ENCODE results near the gene CCDC40. TPM values are rescaled to one million over a fixed set of nuclear protein-coding genes. Genes with fewer than 3 reads are reported as not detected.

CCDC40 gene
- total RNA-seq, 2 donors from 2014 or later, result 11.8 to 19.7 TPM

- no peaks in the 10 kb centered on the region for H3K9me3 ChIP-seq
- 70% methylated on average over 10 of the region's 10 CpGs for WGBS
- H3K27me3 ChIP-seq (replicated peaks; ENCODE audit: insufficient read depth), result no peaks in the 10 kb centered on the region
- TF ChIP-seq POLR2A (IDR thresholded peaks at IDR 0.05), result no peak
- no peak for TF ChIP-seq POLR2AphosphoS5 (IDR thresholded peaks at IDR 0.05)
- TF ChIP-seq CTCF (IDR thresholded peaks at IDR 0.05), result no peak
- H3K4me1 ChIP-seq (replicated peaks), result peaks cover 3% of the 10 kb centered on the region
- no peak overlapping the region for H3K27ac ChIP-seq
- intact Hi-C loops (cut with DNase I), result no loop called here
- H3K4me3 ChIP-seq, result no peak overlapping the region
- H3K36me3 ChIP-seq, result no peaks in the 10 kb centered on the region
- DNase-seq (ENCODE audit: low spot score), result no peak
Measured at GRCh38 chr17:80106176-80106575, 69.7 kb downstream of the CCDC40 start.

- peaks cover 3% of the 10 kb centered on the region for H3K4me1 ChIP-seq (replicated peaks)
- TF ChIP-seq CTCF (IDR thresholded peaks at IDR 0.05) (no peak), POLR2AphosphoS5 (IDR thresholded peaks at IDR 0.05) (no peak), POLR2A (IDR thresholded peaks at IDR 0.05) (no peak)
- 85% methylated on average over 12 of the region's 12 CpGs for WGBS
- H3K27ac ChIP-seq, result no peak overlapping the region
- no peaks in the 10 kb centered on the region for H3K27me3 ChIP-seq (replicated peaks; ENCODE audit: insufficient read depth)
- DNase-seq (ENCODE audit: low spot score), result no peak
- intact Hi-C loops (cut with DNase I), result no loop called here
- H3K9me3 ChIP-seq, result no peaks in the 10 kb centered on the region
- H3K4me3 ChIP-seq, result no peak overlapping the region
- no peaks in the 10 kb centered on the region for H3K36me3 ChIP-seq
Measured at GRCh38 chr17:80106751-80107150, 70.3 kb downstream of the CCDC40 start.

DNA sequence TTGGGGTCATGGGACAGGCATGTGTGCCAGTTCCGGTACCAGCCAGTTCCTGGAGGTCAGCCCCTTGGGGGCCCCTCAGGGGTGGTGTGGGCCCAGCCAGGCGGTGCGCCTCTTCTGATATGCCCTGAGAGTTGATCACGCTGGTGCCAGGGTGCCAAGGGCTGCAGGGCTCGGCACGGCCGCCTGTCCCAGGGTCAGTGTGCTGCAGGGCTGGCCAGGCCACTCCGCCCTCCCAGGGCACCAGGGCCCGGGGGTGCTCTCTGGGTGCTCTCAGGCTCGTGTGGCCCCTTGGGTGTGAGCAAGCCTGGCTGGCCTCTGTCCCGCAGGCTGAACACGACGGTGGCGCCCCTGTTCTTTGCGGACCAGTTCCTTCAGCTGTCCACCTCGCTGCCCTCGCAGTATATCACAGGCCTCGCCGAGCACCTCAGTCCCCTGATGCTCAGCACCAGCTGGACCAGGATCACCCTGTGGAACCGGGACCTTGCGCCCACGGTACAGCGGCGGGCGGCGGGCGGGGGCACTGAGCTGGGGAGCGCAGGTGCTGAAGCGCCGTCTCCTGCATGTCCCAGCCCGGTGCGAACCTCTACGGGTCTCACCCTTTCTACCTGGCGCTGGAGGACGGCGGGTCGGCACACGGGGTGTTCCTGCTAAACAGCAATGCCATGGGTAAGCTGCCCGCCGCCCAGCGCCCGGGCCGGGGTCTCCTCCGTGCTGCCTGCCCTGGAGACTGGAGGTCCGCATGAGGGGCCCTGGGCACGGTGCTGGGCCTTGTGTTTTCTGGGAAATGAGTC, 71.0 kb downstream of the CCDC40 start:
- intact Hi-C loops (cut with DNase I), result no loop called here
- Histone ChIP-seq H3K27ac (no peak overlapping the region), H3K9me3 (no peaks in the 10 kb centered on the region), H3K27me3 (replicated peaks; ENCODE audit: insufficient read depth) (no peaks in the 10 kb centered on the region), H3K4me3 (no peak overlapping the region), H3K4me1 (replicated peaks) (peaks cover 3% of the 10 kb centered on the region), H3K36me3 (no peaks in the 10 kb centered on the region)
- DNase-seq (ENCODE audit: low spot score), result no peak
- 92% methylated on average over 26 of the region's 46 CpGs for WGBS
- TF ChIP-seq CTCF (IDR thresholded peaks at IDR 0.05) (no peak), POLR2A (IDR thresholded peaks at IDR 0.05) (no peak), POLR2AphosphoS5 (IDR thresholded peaks at IDR 0.05) (no peak)

- no peaks in the 10 kb centered on the region for H3K36me3 ChIP-seq
- WGBS, result 88% methylated on average over 40 of the region's 40 CpGs
- intact Hi-C loops (cut with DNase I), result no loop called here
- no peak overlapping the region for H3K27ac ChIP-seq
- DNase-seq (ENCODE audit: low spot score), result no peak
- no peaks in the 10 kb centered on the region for H3K9me3 ChIP-seq
- H3K27me3 ChIP-seq (replicated peaks; ENCODE audit: insufficient read depth), result no peaks in the 10 kb centered on the region
- TF ChIP-seq POLR2A (IDR thresholded peaks at IDR 0.05) (no peak), CTCF (IDR thresholded peaks at IDR 0.05) (no peak), POLR2AphosphoS5 (IDR thresholded peaks at IDR 0.05) (no peak)
- peaks cover 3% of the 10 kb centered on the region for H3K4me1 ChIP-seq (replicated peaks)
- no peak overlapping the region for H3K4me3 ChIP-seq
Measured at GRCh38 chr17:80108036-80108971, 71.9 kb downstream of the CCDC40 start.
